Upper lobe of left lung (tissue), 6 donors: ENCODE results near the gene DNAH8. TPM values are rescaled to one million over a fixed set of nuclear protein-coding genes. Genes with fewer than 3 reads are reported as not detected.

Experiments
- ATAC-seq, 2 donors: fragments of 200-7000 bp; cut with Tn5 transposase; one replicate each; pipeline ENCODE4 v1.9.1; 2022; ENCODE audit warnings: mild to moderate bottlenecking in 2 of 2, moderate library complexity in 2 of 2; ENCODE audit not compliant: low FRiP score in 2 of 2
- DNase-seq, 2 donors: peaks; one replicate each; pipeline ENCODE4 v3.0.0-alpha.2; 2019 to 2020
- H3K27ac ChIP-seq, 4 donors: fragments of 200-600 bp; sonication (generic); one replicate each; pipeline ENCODE4 v1.5.1; 2016 to 2019
- H3K27me3 ChIP-seq, 4 donors: fragments of 200-600 bp; sonication (generic); one replicate each; pipeline ENCODE4 v1.5.1; 2017 to 2019
- H3K36me3 ChIP-seq, 4 donors: fragments of 200-600 bp; sonication (generic); one replicate each; pipeline ENCODE4 v1.5.1; 2016 to 2019
- H3K4me1 ChIP-seq, 4 donors: fragments of 200-600 bp; sonication (generic); one replicate each; pipeline ENCODE4 v1.5.1; 2018 to 2019
- H3K4me3 ChIP-seq, 4 donors: fragments of 200-600 bp; sonication (generic); one replicate each; pipeline ENCODE4 v1.5.1; 2017 to 2019; ENCODE audit warnings: mild to moderate bottlenecking in 2 of 4, moderate library complexity in 1 of 4
- H3K9me3 ChIP-seq, 4 donors: fragments of 200-600 bp; sonication (generic); one replicate each; pipeline ENCODE4 v1.5.1; 2018 to 2019
- CTCF ChIP-seq, 6 experiments: fragments of 450-650 bp in 4 of 6; fragments of 200-600 bp in 2 of 6; sonication (generic) in 2 of 6; IDR thresholded peaks; one replicate each; pipeline ENCODE4 v1.5.1; 2016 to 2019; ENCODE audit warnings: antibody characterized with exemption in 6 of 6
- EP300 ChIP-seq, 4 donors: sonication (generic); formaldehyde crosslinking; IDR thresholded peaks; one replicate each; pipeline ENCODE4 v1.5.1; 2017; ENCODE audit warnings: antibody characterized with exemption in 4 of 4, control low read depth in 2 of 4
- POLR2A ChIP-seq, 4 donors: fragments of 450-650 bp; IDR thresholded peaks; one replicate each; pipeline ENCODE4 v1.5.1; 2016 to 2017; ENCODE audit warnings: antibody characterized with exemption in 4 of 4, mild to moderate bottlenecking in 2 of 4
- POLR2AphosphoS5 ChIP-seq, 2 donors: sonication (generic); formaldehyde crosslinking; IDR thresholded peaks; one replicate each; pipeline ENCODE4 v1.5.1; 2017; ENCODE audit warnings: antibody characterized with exemption in 2 of 2
- WGBS, 2 donors: methylation state at CpG; one replicate each; pipeline ENCODE4 v1.1.5; 2017 to 2018; 5-methylcytosine and 5-hydroxymethylcytosine counted together
- small RNA-seq, 4 donors: library from RNA; depleted of rRNA; stranded (forward); fragments of <200 nt; gene quantifications; one replicate each; pipeline ENCODE3, GENCODE V24; 2016
- total RNA-seq, 6 donors: library from RNA; depleted of rRNA in 4 of 6; stranded (reverse); fragments of >200 nt in 4 of 6; gene quantifications; one replicate each; pipeline versions ENCODE4 v1.1.0 to v1.2.1, GENCODE V29; 2016 to 2021
- donor health status: DM: no; HTN: no; CAD: no; lungs with moderate emphysema.
- donor health status: DM: no; HTN: yes; CAD: no; lungs with severe emphysema.

DNAH8 gene
- total RNA-seq, 6 donors from 2014 or later: under 0.01 to 0.24 (median 0.15) TPM; not detected in 2

- Histone ChIP-seq H3K9me3 (no peaks in the 10 kb centered on the region), H3K4me1 (no peaks in the 10 kb centered on the region), H3K27me3 (no peaks in the 10 kb centered on the region), H3K36me3 (no peaks in the 10 kb centered on the region), H3K27ac (no peak overlapping the region), H3K4me3 (no peak overlapping the region)
- peak in 1 of 2 donors; percentile 12 for DNase-seq
- 74 to 80% methylated on average over 7 to 8 of the region's 8 CpGs for WGBS, 2 donors
- ATAC-seq: no peak
- TF ChIP-seq POLR2AphosphoS5 (IDR thresholded peaks at IDR 0.05) (no peak), EP300 (IDR thresholded peaks at IDR 0.05) (no peak), POLR2A (IDR thresholded peaks at IDR 0.05) (no peak), CTCF (IDR thresholded peaks at IDR 0.05) (no peak)
Measured at GRCh38 chr6:39079197-39080125, 364.4 kb downstream of the DNAH8 start.

Small RNA genes lying within 50 kb of the gene (small RNA-seq; reads per million reads assigned to genes)
- gene AL034345.1 (0 reads per million in 4 donors), gene RF00393 (0 reads per million in 4 donors)

Other genes with a start within 250 kb of the DNAH8 start
- 10 to 100 TPM; 18.2 to 60.8 (median 44.9) TPM for gene BTBD9, start 75.4 kb upstream of the DNAH8 start, total RNA-seq
- gene GLO1, start 12.2 kb upstream of the DNAH8 start, total RNA-seq: 100 to 1,000 TPM in 1 of 6 donors, 10 to 100 TPM in 5; 25.1 to 111 (median 74.6) TPM